NAMALWA (cell line): ENCODE measurements around the gene MAP7D2.
"Not testable (repeated sequence)": the region's sequence is repeated elsewhere in the genome, so short reads cannot be mapped to it uniquely, and the experiment has no call there.

ENCODE experiments used
- DNase-seq: peaks from one replicate; pipeline ENCODE4 v3.0.0-alpha.2; 2015; ENCODE audit warnings: low spot score

The MAP7D2 gene

GRCh38 chrX:20116577-20117240 lies at the start of gene MAP7D2:
TSS of gene MAP7D2 (minus strand) at chrX:20116907. CDS start at chrX:20116879, 28 bp downstream.
- DNase-seq = no peak

- DNase-seq = not testable (repeated sequence)
Measured at GRCh38 chrX:20162516-20162915, 45.8 kb upstream of the MAP7D2 start.

- DNase-seq = no peak
Measured at GRCh38 chrX:20159797-20160385, 43.2 kb upstream of the MAP7D2 start.

GRCh38 chrX:20151689-20152088 lies 35.0 kb upstream of the MAP7D2 start:
- DNase-seq = no peak

GRCh38 chrX:20149326-20149725 lies 32.6 kb upstream of the MAP7D2 start:
- no peak for DNase-seq

GRCh38 chrX:20147561-20147960 lies 30.9 kb upstream of the MAP7D2 start:
- DNase-seq = no peak

- no peak for DNase-seq
Measured at GRCh38 chrX:20144491-20144890, 27.8 kb upstream of the MAP7D2 start.

GRCh38 chrX:20143561-20143960 lies 26.9 kb upstream of the MAP7D2 start:
- DNase-seq = no peak

GRCh38 chrX:20143111-20143510 lies 26.4 kb upstream of the MAP7D2 start:
- no peak for DNase-seq

GRCh38 chrX:20141281-20142220 lies 24.8 kb upstream of the MAP7D2 start, which contains the start of gene EIF1AX:
TSS of gene EIF1AX (minus strand) at chrX:20141838. CDS start at chrX:20141640, 198 bp downstream.
- peak; percentile 97 for DNase-seq

GRCh38 chrX:20140420-20140819 lies 23.7 kb upstream of the MAP7D2 start:
- no peak for DNase-seq

GRCh38 chrX:20139966-20140365 lies 23.3 kb upstream of the MAP7D2 start:
- DNase-seq = no peak

- DNase-seq = no peak
Measured at GRCh38 chrX:20135944-20136343, 19.2 kb upstream of the MAP7D2 start.

GRCh38 chrX:20132666-20133065 lies 16.0 kb upstream of the MAP7D2 start:
- no peak for DNase-seq

- DNase-seq = no peak
Measured at GRCh38 chrX:20130357-20130756, 13.7 kb upstream of the MAP7D2 start.

- no peak for DNase-seq
Measured at GRCh38 chrX:20129547-20129946, 12.8 kb upstream of the MAP7D2 start.

- no peak for DNase-seq
Measured at GRCh38 chrX:20128670-20129069, 12.0 kb upstream of the MAP7D2 start.

- not testable (repeated sequence) for DNase-seq
Measured at GRCh38 chrX:20127440-20127839, 10.7 kb upstream of the MAP7D2 start.

- DNase-seq = not testable (repeated sequence)
Measured at GRCh38 chrX:20126833-20127232, 10.1 kb upstream of the MAP7D2 start.

- DNase-seq = no peak
Measured at GRCh38 chrX:20124964-20125363, 8.3 kb upstream of the MAP7D2 start.

GRCh38 chrX:20118065-20118824 lies 1.5 kb upstream of the MAP7D2 start:
- no peak for DNase-seq

- no peak for DNase-seq
Measured at GRCh38 chrX:20116087-20116576, 575 bp downstream of the MAP7D2 start.
